Urothelium cell line (cell line): Measurements from ENCODE around the gene POLR2I.

Experiments used
- DNase-seq: peaks from one replicate; pipeline ENCODE4 v3.0.0; 2011; ENCODE audit warnings: low spot score, mixed read lengths
- FAIRE-seq: peaks from 2 replicates; lab custom pipeline; 2011; peaks lifted over from hg19 to GRCh38; lab: Jason Lieb, UNC

The POLR2I gene

GRCh38 chr19:36064826-36065225 is 49.8 kb downstream of the POLR2I start:
- FAIRE-seq (peak; percentile 35), DNase-seq (no peak)
